NB4 (cell line): Measurements from ENCODE around the gene SRPK1.

Source experiments
- CTCF ChIP-seq: IDR thresholded peaks from one replicate; pipeline ENCODE4 v1.5.1; 2012; ENCODE audit warnings: low read depth, low read length
- MAX ChIP-seq: IDR thresholded peaks from 2 replicates; pipeline ENCODE4 v1.6.1; 2011; ENCODE audit warnings: low read depth, low read length
- MYC ChIP-seq: IDR thresholded peaks from 2 replicates; pipeline ENCODE4 v1.6.1; 2011; ENCODE audit warnings: low read depth, low read length
- POLR2A ChIP-seq: IDR thresholded peaks from 2 replicates; pipeline ENCODE4 v1.6.1; 2011; ENCODE audit warnings: mild to moderate bottlenecking; ENCODE audit not compliant: insufficient read length; ENCODE audit errors: extremely low read depth

GRCh38 chr6:35905841-35906498, 14.9 kb downstream of the SRPK1 start:
- TF ChIP-seq CTCF, result no peak
- no peak for TF ChIP-seq POLR2A
- TF ChIP-seq MYC, result no peak
- no peak for TF ChIP-seq MAX
